IMR-90 (cell line): ENCODE results near the gene DGKQ. TPM values are rescaled to one million over a fixed set of nuclear protein-coding genes. Genes with fewer than 3 reads are reported as not detected.

Source experiments
- ATAC-seq: fragments of 200-7000 bp; cut with Tn5 transposase; 2 replicates; pipeline ENCODE4 v1.9.1; 2020; ENCODE audit warnings: low read depth, mild to moderate bottlenecking, moderate library complexity
- BruUV-seq: library from RNA; stranded (reverse); fragments of 400-500 nt; replicated peaks from 2 replicates; lab custom pipeline; 2021; lab: Mats Ljungman, UMichigan
- CTCF ChIA-PET: fragments of 300-600 bp; formaldehyde crosslinking; extraction: SDS; loops from one replicate; lab custom pipeline; 2021; ENCODE audit warnings: antibody characterized with exemption; lab: Yijun Ruan, JAX
- POLR2A ChIA-PET: fragments of 300-600 bp; sonication (Branson Sonifier 250); formaldehyde crosslinking; loops from one replicate; lab custom pipeline; 2022; ENCODE audit warnings: antibody characterized with exemption; ENCODE audit not compliant: unreplicated experiment; lab: Charles Lee
- DNase-seq: peaks from one replicate; pipeline ENCODE4 v3.0.0; 2013
- H2AFZ ChIP-seq: replicated peaks from 2 replicates; pipeline ENCODE3; 2013; ENCODE audit warnings: low read length, mild to moderate bottlenecking; ENCODE audit not compliant: poor library complexity
- H2AK5ac ChIP-seq: 2 replicates; pipeline ENCODE4 v1.6.1; 2013; ENCODE audit warnings: low read depth, low read length, inconsistent platforms
- H2AK9ac ChIP-seq: replicated peaks from 2 replicates; pipeline ENCODE3; 2013; ENCODE audit warnings: mild to moderate bottlenecking, low read depth, low read length, moderate library complexity; ENCODE audit not compliant: poor library complexity
- H2BK120ac ChIP-seq: 2 replicates; pipeline ENCODE4 v1.6.1; 2013; ENCODE audit warnings: low read depth, low read length, inconsistent platforms
- H2BK15ac ChIP-seq: 3 replicates; pipeline ENCODE4 v1.6.1; 2013; ENCODE audit warnings: low read depth, low read length, inconsistent platforms
- H2BK20ac ChIP-seq: 2 replicates; pipeline ENCODE4 v1.6.1; 2013; ENCODE audit warnings: low read depth, mild to moderate bottlenecking, inconsistent platforms, low read length, moderate library complexity
- H2BK5ac ChIP-seq: 2 replicates; pipeline ENCODE4 v1.6.1; 2013; ENCODE audit warnings: mild to moderate bottlenecking, low read depth, low read length, inconsistent platforms; ENCODE audit not compliant: poor library complexity, severe bottlenecking
- H3K14ac ChIP-seq: replicated peaks from 2 replicates; pipeline ENCODE4 v1.6.1; 2013; ENCODE audit warnings: low read depth, low read length, inconsistent platforms
- H3K18ac ChIP-seq: 2 replicates; pipeline ENCODE4 v1.6.1; 2013; ENCODE audit warnings: low read depth, low read length, control low read depth
- H3K23ac ChIP-seq: 2 replicates; pipeline ENCODE4 v1.6.1; 2013; ENCODE audit warnings: low read depth, low read length, inconsistent platforms
- H3K27ac ChIP-seq: 2 replicates; pipeline ENCODE4 v1.5.1; 2013; ENCODE audit warnings: mild to moderate bottlenecking, control low read depth, low read length; ENCODE audit not compliant: insufficient read depth
- H3K27me3 ChIP-seq: 2 replicates; pipeline ENCODE4 v1.6.1; 2013; ENCODE audit warnings: low read length; ENCODE audit not compliant: control insufficient read depth, insufficient read depth
- H3K36me3 ChIP-seq: 2 replicates; pipeline ENCODE4 v1.6.1; 2013; ENCODE audit warnings: low read length, mixed read lengths; ENCODE audit not compliant: control insufficient read depth, insufficient read depth
- H3K4ac ChIP-seq: 2 replicates; pipeline ENCODE4 v1.6.1; 2013; ENCODE audit warnings: low read depth, low read length, inconsistent platforms
- H3K4me1 ChIP-seq: 2 replicates; pipeline ENCODE4 v1.6.1; 2013; ENCODE audit warnings: low read length, mixed read lengths; ENCODE audit not compliant: control insufficient read depth, insufficient read depth
- H3K4me2 ChIP-seq: 2 replicates; pipeline ENCODE4 v1.6.1; 2013; ENCODE audit warnings: low read depth, mild to moderate bottlenecking, control low read depth, low read length, moderate library complexity
- H3K4me3 ChIP-seq: 2 replicates; pipeline ENCODE4 v1.5.1; 2013; ENCODE audit warnings: low read depth, mild to moderate bottlenecking, control low read depth, low read length, moderate library complexity; ENCODE audit not compliant: insufficient read depth
- H3K56ac ChIP-seq: 2 replicates; pipeline ENCODE4 v1.6.1; 2013; ENCODE audit warnings: low read length, inconsistent platforms; ENCODE audit not compliant: insufficient read depth; ENCODE audit errors: extremely low read depth
- H3K79me1 ChIP-seq, 2 experiments: 2 replicates each; pipeline ENCODE4 v1.6.1; 2013; ENCODE audit warnings: low read length in 2 of 2, inconsistent platforms in 1 of 2, low read depth in 1 of 2
- H3K9ac ChIP-seq: 2 replicates; pipeline ENCODE4 v1.6.1; 2013; ENCODE audit warnings: low read depth, low read length, control low read depth
- H3K9me1 ChIP-seq: 2 replicates; pipeline ENCODE4 v1.6.1; 2013; ENCODE audit warnings: low read length, inconsistent platforms; ENCODE audit not compliant: insufficient read depth
- H3K9me3 ChIP-seq: 2 replicates; pipeline ENCODE4 v1.6.1; 2013; ENCODE audit warnings: low read length; ENCODE audit not compliant: control insufficient read depth, insufficient read depth
- H4K20me1 ChIP-seq: 2 replicates; pipeline ENCODE4 v1.6.1; 2013; ENCODE audit warnings: low read length, inconsistent platforms; ENCODE audit not compliant: insufficient read depth
- H4K5ac ChIP-seq: 2 replicates; pipeline ENCODE4 v1.6.1; 2013; ENCODE audit warnings: mild to moderate bottlenecking, low read depth, low read length, control low read depth
- H4K8ac ChIP-seq, 2 experiments: 2 replicates each; pipeline ENCODE4 v1.6.1; 2013; ENCODE audit warnings: low read depth in 2 of 2, low read length in 2 of 2, control low read depth in 1 of 2, inconsistent platforms in 1 of 2
- H4K91ac ChIP-seq: 2 replicates; pipeline ENCODE4 v1.6.1; 2013; ENCODE audit warnings: low read depth, low read length, inconsistent platforms; ENCODE audit not compliant: insufficient read depth
- MXI1 ChIP-seq: IDR thresholded peaks from 2 replicates; pipeline ENCODE4 v1.6.1; 2012; ENCODE audit warnings: low read depth, mild to moderate bottlenecking, low read length, moderate library complexity, borderline replicate concordance
- RCOR1 ChIP-seq: IDR thresholded peaks from 2 replicates; pipeline ENCODE4 v1.6.1; 2012; ENCODE audit warnings: mild to moderate bottlenecking, low read length, improper control_type of control experiment; ENCODE audit not compliant: insufficient replicate concordance
- WGBS, 2 experiments: methylation state at CpG; one replicate each; pipeline versions ENCODE4 v1.1.5 to v1.1.7; 2013; ENCODE audit warnings: missing lambda C conversion rate in 2 of 2; ENCODE audit not compliant: insufficient read length in 1 of 2; ENCODE audit errors: extremely low coverage in 2 of 2; 5-methylcytosine and 5-hydroxymethylcytosine counted together
- dilution Hi-C: fragments of 300-500 bp; cut with HindIII; formaldehyde crosslinking; loops from one replicate; pipeline ENCODE4 v1.14.3; 2018; ENCODE audit warnings: low sequenced_read_pairs; ENCODE audit not compliant: unreplicated experiment
- in situ Hi-C: fragments of 300-500 bp; cut with MboI; formaldehyde crosslinking; loops from 3 replicates; pipeline ENCODE4 v1.14.3; 2019; ENCODE audit warnings: low sequenced_read_pairs, inconsistent platforms, mixed read lengths
- intact Hi-C: fragments of 100-400 bp; cut with micrococcal nuclease; formaldehyde crosslinking; loops from 2 replicates; pipeline ENCODE4 v1.10.0; 2022
- polyA plus RNA-seq, 3 experiments: library from polyadenylated mRNA; depleted of rRNA; stranded (reverse); fragments of >200 nt; gene quantifications; 2 replicates each; pipeline ENCODE4 v1.2.3, GENCODE V29; 2012; ENCODE audit warnings: low replicate concordance in 1 of 3
- total RNA-seq: library from RNA; depleted of rRNA; stranded (reverse); fragments of >200 nt; gene quantifications from 2 replicates; pipeline ENCODE4 v1.2.3, GENCODE V29; 2012

The DGKQ gene
- total and polyA plus RNA-seq, 2 of the 4 experiments (the other 2 are of a cell fraction): 4.3 to 15.6 TPM

- intact Hi-C loops: no loop called here
- POLR2A ChIA-PET: no interaction called here
Observed at GRCh38 chr4:971666-972500, 1.5 kb downstream of the DGKQ start.

More at GRCh38 chr4:971666-972500, 1.5 kb downstream of the DGKQ start:
- no peak overlapping the region for H2BK15ac ChIP-seq
- peak overlapping the region; percentile 48; the same call in 1 of the 2 replicates for H3K9ac ChIP-seq
- no peak overlapping the region for H4K91ac ChIP-seq
- no peaks in the 10 kb centered on the region for H3K9me3 ChIP-seq
- H2AK5ac ChIP-seq: no peak overlapping the region
- dilution Hi-C loops (no loop called here), in situ Hi-C loops (no loop called here)
- peaks cover 32% of the 10 kb centered on the region for H4K20me1 ChIP-seq
- H3K4ac ChIP-seq: peak overlapping the region; percentile 24; the same call in 1 of the 2 replicates
- no peak overlapping the region for H2BK5ac ChIP-seq
- no peaks in the 10 kb centered on the region for H3K27me3 ChIP-seq
- peak overlapping the region; percentile 59; the same call in 1 of the 2 replicates for H3K23ac ChIP-seq
- H3K27ac ChIP-seq: no peak overlapping the region
- H3K79me1 ChIP-seq: peaks cover 13 to 24% of the 10 kb centered on the region in 2 experiments; a peak in 3 of 4 replicates
- BruUV-seq: no TSS peak
- H3K36me3 ChIP-seq: peaks cover 7% of the 10 kb centered on the region; the same call in 1 of the 2 replicates
- H3K9me1 ChIP-seq: no peaks in the 10 kb centered on the region; the same call in 1 of the 2 replicates
- H2BK20ac ChIP-seq: no peak overlapping the region
- ATAC-seq: no peak
- peak overlapping the region; percentile 22; the same call in 1 of the 2 replicates for H3K14ac ChIP-seq
- peak overlapping the region; percentile 15 for H2AK9ac ChIP-seq
- no peak overlapping the region for H3K18ac ChIP-seq
- no peak overlapping the region for H4K5ac ChIP-seq
- no peak for TF ChIP-seq RCOR1
- TF ChIP-seq MXI1: peak; percentile 23; the same call in 1 of the 2 replicates
- DNase-seq: no peak
- H2AFZ ChIP-seq: peak overlapping the region; percentile 0
- peak overlapping the region; percentile 87; the same call in 1 of the 2 replicates for H3K4me3 ChIP-seq
- H4K8ac ChIP-seq: no peak overlapping the region
- H3K56ac ChIP-seq: no peak overlapping the region
- H3K4me1 ChIP-seq: peaks cover 4% of the 10 kb centered on the region; the same call in 1 of the 2 replicates
- peak overlapping the region; percentile 84 for H3K4me2 ChIP-seq
- CTCF ChIA-PET: no interaction called here
- WGBS, 2 experiments: 63% methylated on average over 6 of the region's 24 CpGs; no CpG with 5 or more reads in 1 of the 2 experiments
- H2BK120ac ChIP-seq: no peak overlapping the region
